Measurements from ENCODE around the gene MARCKS. TPM values are rescaled to one million over a fixed set of nuclear protein-coding genes. Genes with fewer than 3 reads are reported as not detected.

The MARCKS gene
- polyA plus RNA-seq, 1 donor (not counting 4 experiments of a cell fraction or from before 2014, with no cell fraction given), result 50.8 TPM

- Histone ChIP-seq H2AFZ (ENCODE audit: control insufficient read depth, low read length) (no peak overlapping the region), H3K27ac (ENCODE audit: control insufficient read depth, insufficient read depth, low read length) (no peak overlapping the region), H3K27me3 (ENCODE audit: control insufficient read depth, extremely low read depth, insufficient read depth, low read length) (no peaks in the 10 kb centered on the region), H3K4me3 (ENCODE audit: control insufficient read depth in 2 of 3, extremely low read depth in 1 of 3, insufficient read depth in 2 of 3, low read depth in 1 of 3, low read length in 3 of 3) (no peak overlapping the region), H3K9ac (ENCODE audit: control insufficient read depth, extremely low read depth, insufficient read depth, low read length) (no peak overlapping the region), H3K79me2 (ENCODE audit: control insufficient read depth, insufficient read depth, low read length) (no peaks in the 10 kb centered on the region), H4K20me1 (ENCODE audit: control insufficient read depth, extremely low read depth, insufficient read depth, low read length) (no peaks in the 10 kb centered on the region), H3K9me3 (ENCODE audit: control insufficient read depth, low read depth, low read length) (no peaks in the 10 kb centered on the region), H3K4me2 (ENCODE audit: control insufficient read depth, extremely low read depth, insufficient read depth, low read depth, low read length) (no peak overlapping the region), H3K9me1 (ENCODE audit: control insufficient read depth, extremely low read depth, insufficient read depth, low read length) (no peaks in the 10 kb centered on the region), H3K36me3 (ENCODE audit: control insufficient read depth in 2 of 2, extremely low read depth in 1 of 2, insufficient read depth in 2 of 2, low read length in 2 of 2) (no peaks in the 10 kb centered on the region), H3K4me1 (ENCODE audit: control insufficient read depth, extremely low read depth, insufficient read depth, low read length) (peaks cover 5% of the 10 kb centered on the region)
- FAIRE-seq (no peak), DNase-seq (ENCODE audit: low read depth, low spot score) (no peak)
- dilution Hi-C loops (cut with MboI; ENCODE audit: extremely low pct_ligation_motif_present, low sequenced_read_pairs), result no loop called here
- TF ChIP-seq EZH2 (IDR thresholded peaks at IDR 0.05; ENCODE audit: low read length) (no peak), CTCF (optimal IDR thresholded peaks at IDR 0.05 in 1 of 3, IDR thresholded peaks at IDR 0.05 in 1 of 3, conservative IDR thresholded peaks at IDR 0.05 in 1 of 3; ENCODE audit: extremely low read depth in 1 of 3, insufficient read depth in 2 of 3, low read length in 3 of 3) (no peak)
These were observed 13.8 kb downstream of the MARCKS start for GRCh38 chr6:113870917-113871316.

GRCh38 chr6:113871975-113872374, 14.8 kb downstream of the MARCKS start:
- Histone ChIP-seq H3K9me1 (ENCODE audit: control insufficient read depth, extremely low read depth, insufficient read depth, low read length) (no peaks in the 10 kb centered on the region), H3K79me2 (ENCODE audit: control insufficient read depth, insufficient read depth, low read length) (no peaks in the 10 kb centered on the region), H3K4me2 (ENCODE audit: control insufficient read depth, extremely low read depth, insufficient read depth, low read depth, low read length) (no peak overlapping the region), H2AFZ (ENCODE audit: control insufficient read depth, low read length) (no peak overlapping the region), H3K27me3 (ENCODE audit: control insufficient read depth, extremely low read depth, insufficient read depth, low read length) (no peaks in the 10 kb centered on the region), H3K36me3 (ENCODE audit: control insufficient read depth in 2 of 2, extremely low read depth in 1 of 2, insufficient read depth in 2 of 2, low read length in 2 of 2) (no peaks in the 10 kb centered on the region), H3K9me3 (ENCODE audit: control insufficient read depth, low read depth, low read length) (no peaks in the 10 kb centered on the region), H3K4me3 (ENCODE audit: control insufficient read depth in 2 of 3, extremely low read depth in 1 of 3, insufficient read depth in 2 of 3, low read depth in 1 of 3, low read length in 3 of 3) (no peak overlapping the region), H3K4me1 (ENCODE audit: control insufficient read depth, extremely low read depth, insufficient read depth, low read length) (peaks cover 5% of the 10 kb centered on the region), H3K27ac (ENCODE audit: control insufficient read depth, insufficient read depth, low read length) (no peak overlapping the region), H3K9ac (ENCODE audit: control insufficient read depth, extremely low read depth, insufficient read depth, low read length) (no peak overlapping the region), H4K20me1 (ENCODE audit: control insufficient read depth, extremely low read depth, insufficient read depth, low read length) (no peaks in the 10 kb centered on the region)
- FAIRE-seq (no peak), DNase-seq (ENCODE audit: low read depth, low spot score) (no peak)
- dilution Hi-C loops (cut with MboI; ENCODE audit: extremely low pct_ligation_motif_present, low sequenced_read_pairs), result no loop called here
- no peak for TF ChIP-seq EZH2 (IDR thresholded peaks at IDR 0.05; ENCODE audit: low read length)
- no peak for TF ChIP-seq CTCF (optimal IDR thresholded peaks at IDR 0.05 in 1 of 3, IDR thresholded peaks at IDR 0.05 in 1 of 3, conservative IDR thresholded peaks at IDR 0.05 in 1 of 3; ENCODE audit: extremely low read depth in 1 of 3, insufficient read depth in 2 of 3, low read length in 3 of 3)

All from keratinocyte (primary cell).